Endothelial cell of umbilical vein (primary cell): ENCODE measurements around the gene FBLN2. TPM values are rescaled to one million over a fixed set of nuclear protein-coding genes. Genes with fewer than 3 reads are reported as not detected.

Experiments
- BruUV-seq: library from RNA; stranded (reverse); fragments of 400-500 nt; replicated peaks from 2 replicates; lab custom pipeline; 2021; lab: Mats Ljungman, UMichigan
- CTCF ChIA-PET: fragments of 300-600, 350-600 bp; sonication (Branson Sonifier 250); formaldehyde crosslinking; loops from one replicate; lab custom pipeline; 2021; ENCODE audit warnings: antibody characterized with exemption, inconsistent platforms; lab: Charles Lee
- POLR2A ChIA-PET: fragments of 300-600, 350-600 bp; sonication (Branson Sonifier 250); formaldehyde crosslinking; loops from one replicate; lab custom pipeline; 2021; ENCODE audit warnings: antibody characterized with exemption, inconsistent platforms; lab: Charles Lee
- DNase-seq: peaks from one replicate; pipeline ENCODE4 v3.0.0-alpha.2; 2011; ENCODE audit warnings: low read depth, low spot score
- FAIRE-seq: peaks from 2 replicates; lab custom pipeline; 2011; peaks lifted over from hg19 to GRCh38; lab: Jason Lieb, UNC
- H2AFZ ChIP-seq: 2 replicates; pipeline ENCODE4 v1.6.0; 2012; ENCODE audit warnings: low read depth, low read length, control low read depth, inconsistent platforms
- H3K27ac ChIP-seq: 2 replicates; pipeline ENCODE4 v1.5.1; 2011; ENCODE audit warnings: low read depth, mild to moderate bottlenecking, control low read depth, low read length, moderate library complexity; ENCODE audit not compliant: insufficient read depth
- H3K27me3 ChIP-seq, 2 experiments: 2 replicates each; pipeline versions ENCODE4 v1.6.0 to v1.6.1; 2011; ENCODE audit warnings: low read length in 2 of 2, mixed read lengths in 1 of 2; ENCODE audit not compliant: control insufficient read depth in 2 of 2, insufficient read depth in 2 of 2
- H3K36me3 ChIP-seq, 2 experiments: 2 replicates in 1 of 2; 3 replicates in 1 of 2; pipeline ENCODE4 v1.5.1; 2011; ENCODE audit warnings: low read length in 2 of 2, mild to moderate bottlenecking in 1 of 2, moderate library complexity in 1 of 2; ENCODE audit not compliant: control insufficient read depth in 2 of 2, insufficient read depth in 2 of 2; ENCODE audit errors: extremely low read depth in 1 of 2
- H3K4me1 ChIP-seq: 3 replicates; pipeline ENCODE4 v1.5.1; 2011; ENCODE audit warnings: mild to moderate bottlenecking, low read length; ENCODE audit not compliant: control insufficient read depth, insufficient read depth; ENCODE audit errors: extremely low read depth
- H3K4me2 ChIP-seq: 2 replicates; pipeline ENCODE4 v1.6.1; 2011; ENCODE audit warnings: low read length, control low read depth, mixed read lengths; ENCODE audit not compliant: insufficient read depth
- H3K4me3 ChIP-seq, 3 experiments: fragments of 200-600 bp in 1 of 3; sonication (generic), shearing (Covaris generic) in 1 of 3; replicated peaks in 1 of 3; 2 replicates each; pipeline ENCODE4 v1.5.1; 2011 to 2016; ENCODE audit warnings: control low read depth in 3 of 3, low read length in 3 of 3, mild to moderate bottlenecking in 2 of 3, inconsistent platforms in 1 of 3, low read depth in 1 of 3, moderate library complexity in 1 of 3; ENCODE audit not compliant: insufficient read depth in 1 of 3
- H3K79me2 ChIP-seq: 2 replicates; pipeline ENCODE4 v1.6.0; 2012; ENCODE audit warnings: low read length, inconsistent platforms; ENCODE audit not compliant: control insufficient read depth, insufficient read depth
- H3K9ac ChIP-seq: replicated peaks from 2 replicates; pipeline ENCODE3; 2011; ENCODE audit warnings: low read length, control low read depth; ENCODE audit not compliant: insufficient read depth; ENCODE audit errors: extremely low read depth
- H3K9me1 ChIP-seq: replicated peaks from 3 replicates; pipeline ENCODE4 v1.6.0; 2011; ENCODE audit warnings: mild to moderate bottlenecking, low read length; ENCODE audit not compliant: control insufficient read depth, insufficient read depth; ENCODE audit errors: extremely low read depth
- H3K9me3 ChIP-seq: replicated peaks from 2 replicates; pipeline ENCODE4 v1.5.1; 2012; ENCODE audit warnings: low read length, inconsistent platforms; ENCODE audit not compliant: control insufficient read depth, insufficient read depth
- H4K20me1 ChIP-seq: replicated peaks from 2 replicates; pipeline ENCODE3; 2011; ENCODE audit warnings: mild to moderate bottlenecking, low read length; ENCODE audit not compliant: control insufficient read depth, insufficient read depth; ENCODE audit errors: extremely low read depth
- CTCF ChIP-seq, 2 donors: IDR thresholded peaks; 1 replicate in 1 of 2; 2 replicates in 1 of 2; pipeline ENCODE4 v1.5.1; 2011; ENCODE audit warnings: low read length in 2 of 2, mild to moderate bottlenecking in 2 of 2, moderate library complexity in 2 of 2, control low read depth in 1 of 2, inconsistent platforms in 1 of 2, low read depth in 1 of 2; ENCODE audit not compliant: insufficient read depth in 1 of 2; ENCODE audit errors: extremely low read depth in 1 of 2
- EZH2 ChIP-seq: IDR thresholded peaks from 2 replicates; pipeline ENCODE4 v1.6.1; 2012; ENCODE audit warnings: borderline replicate concordance, low read depth, mild to moderate bottlenecking, moderate library complexity, low read length, inconsistent platforms; ENCODE audit not compliant: severe bottlenecking
- GATA2 ChIP-seq: IDR thresholded peaks from 2 replicates; pipeline ENCODE4 v1.7.0; 2011; ENCODE audit warnings: low read depth, mild to moderate bottlenecking, moderate library complexity, mixed read lengths, low read length; ENCODE audit not compliant: insufficient read length, insufficient read depth
- JUN ChIP-seq: IDR thresholded peaks from 2 replicates; pipeline ENCODE4 v1.6.1; 2011; ENCODE audit warnings: borderline replicate concordance, low read depth; ENCODE audit not compliant: insufficient read length, insufficient read depth
- MAX ChIP-seq: IDR thresholded peaks from 2 replicates; pipeline ENCODE4 v1.6.1; 2011; ENCODE audit not compliant: insufficient read depth, insufficient read length
- MYC ChIP-seq: IDR thresholded peaks from one replicate; pipeline ENCODE4 v1.6.1; 2011; ENCODE audit warnings: mild to moderate bottlenecking, low read depth, low read length
- POLR2AphosphoS5 ChIP-seq: IDR thresholded peaks from 2 replicates; pipeline ENCODE4 v1.6.1; 2012; ENCODE audit warnings: low read depth, mild to moderate bottlenecking, control low read depth, low read length, moderate library complexity; ENCODE audit not compliant: insufficient read depth
- dilution Hi-C: fragments of 300-500 bp; cut with MboI; formaldehyde crosslinking; loops from one replicate; pipeline ENCODE4 v1.15.0; 2019; ENCODE audit warnings: low sequenced_read_pairs; ENCODE audit not compliant: extremely low pct_ligation_motif_present
- intact Hi-C: fragments of 100-400 bp; cut with micrococcal nuclease; formaldehyde crosslinking; loops from one replicate; pipeline ENCODE4 v1.10.0; 2022
- polyA plus RNA-seq, 4 experiments: library from polyadenylated mRNA; depleted of rRNA in 3 of 4; stranded (reverse) in 3 of 4; unstranded in 1 of 4; fragments of >200 nt; gene quantifications; 2 replicates each; pipeline versions ENCODE4 v1.2.1 to v1.2.3, GENCODE V29; 2011 to 2012; ENCODE audit warnings: missing spikeins in 1 of 4
- total RNA-seq: library from RNA; stranded (reverse); gene quantifications from 2 replicates; pipeline ENCODE4 v1.2.3, GENCODE V29; 2021

The FBLN2 gene
- total and polyA plus RNA-seq, 2 donors (not counting 3 experiments of a cell fraction or from before 2014, with no cell fraction given), result 1.4 to 1.9 TPM

GRCh38 chr3:13532085-13532484, 16.8 kb upstream of the FBLN2 start:
- dilution Hi-C loops, result no loop called here
- H3K9ac ChIP-seq, result no peak overlapping the region
- intact Hi-C loops, result no loop called here
- H4K20me1 ChIP-seq, result no peaks in the 10 kb centered on the region
- ChIA-PET POLR2A (no interaction called here), CTCF (no interaction called here)
- no peaks in the 10 kb centered on the region for H3K27me3 ChIP-seq
- H3K4me2 ChIP-seq, result no peak overlapping the region
- DNase-seq, result no peak
- H2AFZ ChIP-seq, result no peak overlapping the region
- H3K36me3 ChIP-seq, result no peaks in the 10 kb centered on the region
- FAIRE-seq, result no peak
- H3K79me2 ChIP-seq, result no peaks in the 10 kb centered on the region
- H3K9me1 ChIP-seq, result no peaks in the 10 kb centered on the region
- H3K9me3 ChIP-seq, result no peaks in the 10 kb centered on the region
- no peaks in the 10 kb centered on the region for H3K4me1 ChIP-seq
- BruUV-seq, result no TSS peak
- TF ChIP-seq POLR2AphosphoS5 (no peak), MYC (no peak), CTCF (IDR thresholded peaks at IDR 0.05; ENCODE audit: extremely low read depth in 1 of 2, insufficient read depth in 1 of 2, low read depth in 1 of 2, low read length in 2 of 2) (no peak)
- H3K4me3 ChIP-seq, result no peak overlapping the region
- no peak overlapping the region for H3K27ac ChIP-seq

GRCh38 chr3:13532631-13533030, 16.3 kb upstream of the FBLN2 start:
- Histone ChIP-seq H3K27me3 (no peaks in the 10 kb centered on the region), H3K4me2 (no peak overlapping the region), H3K9me3 (no peaks in the 10 kb centered on the region), H2AFZ (no peak overlapping the region), H3K9me1 (no peaks in the 10 kb centered on the region), H3K36me3 (no peaks in the 10 kb centered on the region), H4K20me1 (no peaks in the 10 kb centered on the region), H3K27ac (no peak overlapping the region), H3K9ac (no peak overlapping the region), H3K79me2 (no peaks in the 10 kb centered on the region), H3K4me3 (no peak overlapping the region), H3K4me1 (no peaks in the 10 kb centered on the region)
- ChIA-PET CTCF (interaction anchor here (1.7 kb wide), 1 partner anchor 8 kb away, joined by 8 read pairs; no protein-coding TSS in a partner anchor), POLR2A (no interaction called here)
- FAIRE-seq (no peak), DNase-seq (no peak)
- intact Hi-C loops, result no loop called here
- no peak for TF ChIP-seq CTCF (IDR thresholded peaks at IDR 0.05; ENCODE audit: extremely low read depth in 1 of 2, insufficient read depth in 1 of 2, low read depth in 1 of 2, low read length in 2 of 2)
- TF ChIP-seq POLR2AphosphoS5, result no peak
- TF ChIP-seq JUN, result no peak
- TF ChIP-seq MAX, result no peak
- no peak for TF ChIP-seq GATA2
- TF ChIP-seq EZH2, result no peak
- dilution Hi-C loops, result no loop called here
- BruUV-seq, result no TSS peak
